ENCODE results near the gene SLCO2A1. TPM values are rescaled to one million over a fixed set of nuclear protein-coding genes. Genes with fewer than 3 reads are reported as not detected.
A peak's percentile ranks its signal among the peaks of the same experiment; 100 is the strongest.

The SLCO2A1 gene
- total RNA-seq, 1 donor from 2014 or later = 1.0 TPM

- TF ChIP-seq CTCF (IDR thresholded peaks at IDR 0.05) = no peak
- peak within 1 kb of the TSS; percentile 85 for H3K4me3 Mint-ChIP-seq (ENCODE audit: unreplicated experiment)
- peaks cover 9% of the 10 kb centered on the region for H3K4me1 Mint-ChIP-seq (ENCODE audit: low read depth)
- no peaks in the 10 kb centered on the region for H3K9me3 Mint-ChIP-seq (ENCODE audit: low read depth)
- DNase-seq (ENCODE audit: low spot score) = no peak
- peaks cover 8% of the 10 kb centered on the region for H3K27me3 Mint-ChIP-seq (ENCODE audit: low read depth)
- H3K27ac Mint-ChIP-seq (ENCODE audit: unreplicated experiment) = peak within 1 kb of the TSS; percentile 49
- H3K36me3 Mint-ChIP-seq (ENCODE audit: low read depth) = no peaks in the 10 kb centered on the region
Measured at GRCh38 chr3:133895208-133896001, 134.3 kb downstream of the SLCO2A1 start, which contains the start of gene RAB6B. RAB6B (minus strand) TSS chr3:133895882; CDS start chr3:133895466, 416 bp downstream.

DNA sequence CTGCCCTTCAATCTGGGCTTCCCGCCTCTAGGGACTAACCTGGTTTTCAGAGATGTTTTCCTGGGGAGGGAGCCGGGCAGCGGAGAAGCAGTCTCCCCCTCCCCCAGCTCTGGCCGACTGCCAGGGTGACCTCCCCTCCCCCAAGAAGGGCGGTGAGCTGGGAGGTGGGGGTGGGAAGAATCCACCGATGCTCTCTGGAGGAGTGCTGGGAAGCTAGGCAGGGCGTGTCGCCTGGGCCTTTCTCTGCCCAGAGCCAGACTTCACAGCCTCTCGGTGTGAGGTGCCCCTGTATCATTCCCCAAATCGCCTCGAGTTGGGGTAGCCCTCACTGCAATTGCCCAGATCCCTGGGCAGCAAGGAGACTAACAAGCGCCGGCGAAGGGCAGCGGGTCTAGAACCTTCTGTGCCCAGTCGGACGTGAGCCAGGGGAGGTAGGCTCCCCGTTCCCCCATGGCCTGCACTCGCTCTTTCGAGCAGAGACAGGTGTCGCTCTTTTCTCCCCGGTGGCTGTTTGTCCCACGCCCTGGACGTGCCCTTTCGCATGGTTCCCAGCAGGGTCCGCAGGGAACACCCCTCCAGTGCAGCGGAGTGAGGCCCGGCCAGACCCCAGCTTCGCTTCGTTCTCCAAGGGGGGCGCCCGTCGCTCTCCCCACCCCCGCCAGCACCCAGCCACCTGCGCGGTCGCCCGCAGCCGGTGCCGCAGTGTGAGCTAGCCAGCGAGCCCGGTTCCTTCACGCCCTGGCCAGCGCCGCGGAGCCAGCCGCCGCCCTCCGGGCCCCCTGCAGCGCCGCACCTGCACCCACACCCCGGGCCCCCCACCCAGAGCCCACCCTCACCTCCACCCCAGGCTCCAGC is 135.1 kb downstream of the SLCO2A1 start:
- no peak for DNase-seq (ENCODE audit: low spot score)
- no peak for TF ChIP-seq CTCF (IDR thresholded peaks at IDR 0.05)
- Mint-ChIP-seq H3K4me3 (ENCODE audit: unreplicated experiment) (peak overlapping the region; percentile 68), H3K4me1 (ENCODE audit: low read depth) (peaks cover 9% of the 10 kb centered on the region), H3K9me3 (ENCODE audit: low read depth) (no peaks in the 10 kb centered on the region), H3K27ac (ENCODE audit: unreplicated experiment) (no peak overlapping the region), H3K27me3 (ENCODE audit: low read depth) (peaks cover 8% of the 10 kb centered on the region), H3K36me3 (ENCODE audit: low read depth) (no peaks in the 10 kb centered on the region)

- Mint-ChIP-seq H3K9me3 (ENCODE audit: low read depth) (no peaks in the 10 kb centered on the region), H3K4me3 (ENCODE audit: unreplicated experiment) (peak overlapping the region; percentile 68), H3K27me3 (ENCODE audit: low read depth) (peaks cover 8% of the 10 kb centered on the region), H3K27ac (ENCODE audit: unreplicated experiment) (no peak overlapping the region), H3K4me1 (ENCODE audit: low read depth) (peaks cover 9% of the 10 kb centered on the region), H3K36me3 (ENCODE audit: low read depth) (no peaks in the 10 kb centered on the region)
- no peak for TF ChIP-seq CTCF (IDR thresholded peaks at IDR 0.05)
- no peak for DNase-seq (ENCODE audit: low spot score)
Measured at GRCh38 chr3:133893683-133894352, 135.9 kb downstream of the SLCO2A1 start.

DNA sequence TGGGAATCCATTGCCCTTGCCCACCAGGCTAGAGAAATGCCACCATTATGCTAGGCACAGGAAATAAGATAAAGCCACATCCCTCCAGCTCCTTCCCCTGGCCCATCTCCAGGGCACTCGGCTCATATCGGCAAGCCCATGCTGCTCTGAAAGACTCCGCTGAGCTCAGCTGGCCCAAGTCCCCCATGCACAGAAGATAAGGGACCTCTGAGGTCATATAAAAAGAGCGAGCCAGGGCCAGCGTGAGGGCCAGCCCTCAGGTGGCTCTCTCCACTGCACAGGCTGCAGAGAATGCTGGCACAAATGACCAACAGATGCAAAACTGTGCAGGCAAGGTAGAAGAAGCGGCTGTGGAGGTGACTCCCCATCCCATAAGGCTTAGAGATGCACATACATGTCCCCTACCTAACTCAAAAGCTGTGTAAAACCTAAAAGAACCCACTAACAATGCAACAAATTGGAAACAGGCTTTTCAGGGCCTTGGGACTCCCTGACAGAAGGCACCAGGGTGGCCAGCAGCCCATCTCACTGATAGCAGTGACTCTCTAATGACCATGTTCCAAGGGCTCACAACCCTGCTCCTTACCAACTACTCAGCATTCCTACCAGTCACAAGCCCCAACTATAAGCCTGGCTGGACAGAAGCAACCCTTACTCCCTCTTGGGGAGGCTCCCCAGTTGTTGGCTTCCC is 137.0 kb downstream of the SLCO2A1 start:
- no peak for TF ChIP-seq CTCF (IDR thresholded peaks at IDR 0.05)
- H3K4me3 Mint-ChIP-seq (ENCODE audit: unreplicated experiment) = no peak overlapping the region

More for the DNA sequence above, 137.0 kb downstream of the SLCO2A1 start:
- no peak for DNase-seq (ENCODE audit: low spot score)
- peaks cover 8% of the 10 kb centered on the region for H3K27me3 Mint-ChIP-seq (ENCODE audit: low read depth)
- H3K36me3 Mint-ChIP-seq (ENCODE audit: low read depth) = no peaks in the 10 kb centered on the region
- H3K9me3 Mint-ChIP-seq (ENCODE audit: low read depth) = no peaks in the 10 kb centered on the region
- H3K4me1 Mint-ChIP-seq (ENCODE audit: low read depth) = peaks cover 9% of the 10 kb centered on the region
- H3K27ac Mint-ChIP-seq (ENCODE audit: unreplicated experiment) = no peak overlapping the region
